ENCODE measurements around the gene PARP16. TPM values are rescaled to one million over a fixed set of nuclear protein-coding genes. Genes with fewer than 3 reads are reported as not detected.
A peak's percentile ranks its signal among the peaks of the same experiment; 100 is the strongest.
"Not testable (repeated sequence)": the region's sequence is repeated elsewhere in the genome, so short reads cannot be mapped to it uniquely, and the experiment has no call there.

Gene PARP16
- total and polyA plus RNA-seq, 5 donors from 2014 or later: 14.9 to 25.9 (median 20.8) TPM

DNA sequence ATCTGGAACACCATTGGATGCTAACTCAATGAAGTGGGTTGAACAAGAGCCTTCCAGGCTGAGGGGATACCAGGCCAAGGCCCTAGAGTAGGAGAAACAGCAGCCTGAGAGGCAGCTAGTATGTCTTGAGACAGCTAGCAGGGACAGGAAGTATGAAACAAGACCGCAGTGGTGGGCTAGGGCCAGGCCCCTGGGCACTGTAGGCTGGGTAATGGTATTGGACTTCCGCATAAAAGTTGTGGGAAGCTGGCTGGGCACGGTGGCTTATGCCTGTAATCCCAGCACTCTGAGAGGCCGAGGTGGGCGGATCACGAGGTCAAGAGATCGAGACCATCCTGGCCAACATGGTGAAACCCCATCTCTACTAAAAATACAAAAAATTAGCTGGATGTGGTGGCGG lies 50.2 kb downstream of the PARP16 start:
- not testable (repeated sequence) for H3K27ac ChIP-seq (ENCODE audit: insufficient read depth, low read length, poor library complexity, severe bottlenecking); H3K36me3 ChIP-seq (ENCODE audit: control insufficient read depth, insufficient read depth, low read length); H3K9me3 Mint-ChIP-seq; H3K27ac Mint-ChIP-seq; H3K9me3 ChIP-seq (ENCODE audit: control insufficient read depth in 2 of 2, low read length in 2 of 2); H3K4me3 ChIP-seq (ENCODE audit: low read depth, low read length); DNase-seq; H3K4me3 Mint-ChIP-seq; ATAC-seq (ENCODE audit: low read depth in 2 of 2); H3K4me1 Mint-ChIP-seq; H3K27me3 Mint-ChIP-seq; H3K27me3 ChIP-seq (ENCODE audit: control insufficient read depth, insufficient read depth, low read length); H3K4me1 ChIP-seq (ENCODE audit: control insufficient read depth, insufficient read depth, low read length, poor library complexity, severe bottlenecking)
- peaks cover 12% of the 10 kb centered on the region for H3K36me3 Mint-ChIP-seq

DNA sequence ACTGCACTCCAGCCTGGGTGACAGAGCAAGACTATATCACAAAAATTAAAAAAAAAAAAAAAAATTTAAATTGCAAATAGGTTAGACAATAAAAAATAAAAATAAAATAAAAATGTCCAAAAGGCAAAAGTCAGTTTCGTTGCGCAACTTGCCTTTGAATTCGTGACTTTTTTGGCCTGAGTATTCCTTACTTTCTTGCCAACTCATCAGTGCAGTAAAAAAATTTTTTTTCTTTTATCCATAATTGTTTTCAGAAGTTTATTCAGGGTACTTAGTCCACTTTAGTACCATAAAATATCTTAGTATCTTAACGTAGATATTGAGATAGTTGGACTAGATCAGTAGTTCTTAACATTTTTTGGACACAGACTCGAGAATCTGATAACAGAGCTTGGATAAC lies 53.0 kb downstream of the PARP16 start:
- ATAC-seq (ENCODE audit: low read depth in 2 of 2) (no peak), DNase-seq (no peak)
- no peak overlapping the region for H3K4me3 Mint-ChIP-seq
- peaks cover 0 to 2% (median 0%) of the 10 kb centered on the region in 7 donors for H3K9me3 Mint-ChIP-seq
- Histone ChIP-seq H3K4me1 (ENCODE audit: control insufficient read depth, insufficient read depth, low read length, poor library complexity, severe bottlenecking) (no peaks in the 10 kb centered on the region), H3K36me3 (ENCODE audit: control insufficient read depth, insufficient read depth, low read length) (no peaks in the 10 kb centered on the region), H3K27ac (ENCODE audit: insufficient read depth, low read length, poor library complexity, severe bottlenecking) (no peak overlapping the region), H3K27me3 (ENCODE audit: control insufficient read depth, insufficient read depth, low read length) (no peaks in the 10 kb centered on the region), H3K4me3 (ENCODE audit: low read depth, low read length) (no peak overlapping the region), H3K9me3 (ENCODE audit: control insufficient read depth in 2 of 2, low read length in 2 of 2) (no peaks in the 10 kb centered on the region)
- H3K36me3 Mint-ChIP-seq: peaks cover 12% of the 10 kb centered on the region
- no peaks in the 10 kb centered on the region for H3K4me1 Mint-ChIP-seq
- H3K27ac Mint-ChIP-seq: no peak overlapping the region
- no peaks in the 10 kb centered on the region for H3K27me3 Mint-ChIP-seq

DNA sequence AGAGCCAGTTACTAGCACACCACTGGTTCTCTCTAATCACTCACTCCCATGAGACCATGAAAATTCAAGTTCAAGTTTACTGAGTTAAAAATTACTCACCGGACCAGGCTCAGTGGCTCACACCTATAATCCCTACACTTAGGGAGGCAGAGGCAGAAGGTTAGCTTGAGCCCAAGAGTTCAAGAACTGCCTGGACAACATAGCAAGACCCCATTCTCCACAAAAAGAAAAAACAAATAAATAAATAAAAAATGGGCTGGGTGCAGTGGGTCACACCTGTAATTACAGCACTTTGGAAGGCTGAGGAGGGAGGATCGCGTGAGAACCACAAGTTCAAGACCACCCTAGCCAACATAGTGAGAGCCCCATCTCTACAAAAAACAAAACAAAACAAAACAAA lies 54.2 kb downstream of the PARP16 start:
- DNase-seq (no peak), ATAC-seq (ENCODE audit: low read depth in 2 of 2) (no peak)
- no peaks in the 10 kb centered on the region for H3K27me3 ChIP-seq (ENCODE audit: control insufficient read depth, insufficient read depth, low read length)
- Mint-ChIP-seq H3K27ac (no peak overlapping the region), H3K36me3 (peaks cover 11% of the 10 kb centered on the region), H3K9me3 (no peaks in the 10 kb centered on the region), H3K4me3 (no peak overlapping the region), H3K4me1 (no peaks in the 10 kb centered on the region), H3K27me3 (no peaks in the 10 kb centered on the region)
- no peaks in the 10 kb centered on the region for H3K4me1 ChIP-seq (ENCODE audit: control insufficient read depth, insufficient read depth, low read length, poor library complexity, severe bottlenecking)
- H3K36me3 ChIP-seq (ENCODE audit: control insufficient read depth, insufficient read depth, low read length): no peaks in the 10 kb centered on the region
- H3K9me3 ChIP-seq (ENCODE audit: control insufficient read depth in 2 of 2, low read length in 2 of 2): no peaks in the 10 kb centered on the region
- no peak overlapping the region for H3K4me3 ChIP-seq (ENCODE audit: low read depth, low read length)
- H3K27ac ChIP-seq (ENCODE audit: insufficient read depth, low read length, poor library complexity, severe bottlenecking): no peak overlapping the region

DNA sequence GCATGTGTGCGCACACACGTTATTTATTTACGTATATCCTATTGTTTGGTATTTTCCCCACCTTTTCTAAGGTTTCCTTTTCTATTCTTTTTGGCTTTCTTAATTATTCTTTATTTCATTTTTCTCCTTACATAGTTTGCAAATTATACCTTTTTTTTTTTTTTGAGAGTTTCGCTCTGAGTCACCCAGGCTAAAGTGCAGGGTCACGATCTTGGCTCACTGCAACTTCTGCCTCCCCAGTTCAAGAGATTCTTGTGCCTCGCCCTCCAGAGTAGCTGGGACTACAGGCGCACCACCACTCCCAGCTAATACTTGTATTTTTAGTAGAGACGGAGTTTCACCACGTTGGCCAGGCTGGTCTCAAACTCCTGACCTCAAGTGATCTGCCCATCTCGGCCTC lies 55.4 kb downstream of the PARP16 start:
- H3K4me1 Mint-ChIP-seq: no peaks in the 10 kb centered on the region
- H3K27ac Mint-ChIP-seq: no peak overlapping the region
- Histone ChIP-seq H3K9me3 (ENCODE audit: control insufficient read depth in 2 of 2, low read length in 2 of 2) (no peaks in the 10 kb centered on the region), H3K4me1 (ENCODE audit: control insufficient read depth, insufficient read depth, low read length, poor library complexity, severe bottlenecking) (no peaks in the 10 kb centered on the region), H3K27me3 (ENCODE audit: control insufficient read depth, insufficient read depth, low read length) (no peaks in the 10 kb centered on the region), H3K4me3 (ENCODE audit: low read depth, low read length) (no peak overlapping the region), H3K27ac (ENCODE audit: insufficient read depth, low read length, poor library complexity, severe bottlenecking) (no peak overlapping the region), H3K36me3 (ENCODE audit: control insufficient read depth, insufficient read depth, low read length) (no peaks in the 10 kb centered on the region)
- H3K4me3 Mint-ChIP-seq: no peak overlapping the region
- ATAC-seq (ENCODE audit: low read depth in 2 of 2): no peak
- H3K9me3 Mint-ChIP-seq: no peaks in the 10 kb centered on the region
- peaks cover 11% of the 10 kb centered on the region for H3K36me3 Mint-ChIP-seq
- H3K27me3 Mint-ChIP-seq: no peaks in the 10 kb centered on the region
- peak in 1 of 3 donors; percentile 21 for DNase-seq

DNA sequence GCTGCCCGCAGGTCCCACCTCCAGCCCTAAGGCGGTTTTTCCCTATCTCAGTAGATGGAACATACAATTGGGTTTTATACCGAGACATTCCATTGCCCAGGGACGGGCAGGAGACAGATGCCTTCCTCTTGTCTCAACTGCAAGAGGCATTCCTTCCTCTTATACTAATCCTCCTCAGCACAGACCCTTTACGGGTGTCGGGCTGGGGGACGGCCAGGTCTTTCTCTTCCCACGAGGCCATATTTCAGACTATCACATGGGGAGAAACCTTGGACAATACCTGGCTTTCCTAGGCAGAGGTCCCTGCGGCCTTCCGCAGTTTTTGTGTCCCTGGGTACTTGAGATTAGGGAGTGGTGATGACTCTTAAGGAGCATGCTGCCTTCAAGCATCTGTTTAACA lies 59.8 kb downstream of the PARP16 start:
- H3K27me3 ChIP-seq (ENCODE audit: control insufficient read depth, insufficient read depth, low read length); H3K4me1 ChIP-seq (ENCODE audit: control insufficient read depth, insufficient read depth, low read length, poor library complexity, severe bottlenecking); H3K27ac ChIP-seq (ENCODE audit: insufficient read depth, low read length, poor library complexity, severe bottlenecking); ATAC-seq (ENCODE audit: low read depth in 2 of 2); H3K9me3 Mint-ChIP-seq; H3K27me3 Mint-ChIP-seq; H3K36me3 ChIP-seq (ENCODE audit: control insufficient read depth, insufficient read depth, low read length); H3K27ac Mint-ChIP-seq; H3K4me1 Mint-ChIP-seq; H3K9me3 ChIP-seq (ENCODE audit: control insufficient read depth in 2 of 2, low read length in 2 of 2); H3K36me3 Mint-ChIP-seq; H3K4me3 ChIP-seq (ENCODE audit: low read depth, low read length); H3K4me3 Mint-ChIP-seq; DNase-seq: not testable (repeated sequence)

DNA sequence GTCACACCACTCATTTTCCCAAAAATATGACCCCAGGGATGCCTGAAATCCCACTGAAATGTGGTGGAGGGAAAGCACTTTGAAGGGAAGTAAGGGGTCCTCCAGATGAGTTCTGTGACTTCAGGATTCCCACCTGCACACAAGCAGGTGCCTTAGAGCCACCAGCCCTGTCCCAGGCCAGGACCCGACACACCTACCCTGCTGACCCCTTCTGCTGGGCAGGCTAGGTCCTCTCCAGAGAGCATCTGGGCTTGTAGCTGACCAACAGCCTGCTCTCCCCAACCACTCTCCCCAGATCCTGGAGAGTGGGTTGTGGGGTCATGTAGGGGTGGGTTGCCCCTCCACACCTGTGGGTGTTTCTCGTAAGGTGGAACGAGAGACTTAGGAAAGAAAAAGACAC lies 60.5 kb downstream of the PARP16 start:
- Histone ChIP-seq H3K4me3 (ENCODE audit: low read depth, low read length) (no peak overlapping the region), H3K9me3 (ENCODE audit: control insufficient read depth in 2 of 2, low read length in 2 of 2) (no peaks in the 10 kb centered on the region), H3K27ac (ENCODE audit: insufficient read depth, low read length, poor library complexity, severe bottlenecking) (no peak overlapping the region), H3K27me3 (ENCODE audit: control insufficient read depth, insufficient read depth, low read length) (no peaks in the 10 kb centered on the region), H3K4me1 (ENCODE audit: control insufficient read depth, insufficient read depth, low read length, poor library complexity, severe bottlenecking) (no peaks in the 10 kb centered on the region), H3K36me3 (ENCODE audit: control insufficient read depth, insufficient read depth, low read length) (no peaks in the 10 kb centered on the region)
- Mint-ChIP-seq H3K9me3 (no peaks in the 10 kb centered on the region), H3K4me3 (no peak overlapping the region), H3K27me3 (peaks cover 3% of the 10 kb centered on the region), H3K27ac (no peak overlapping the region), H3K36me3 (peaks cover 3% of the 10 kb centered on the region), H3K4me1 (no peaks in the 10 kb centered on the region)
- no peak for DNase-seq
- no peak for ATAC-seq (ENCODE audit: low read depth in 2 of 2)

DNA sequence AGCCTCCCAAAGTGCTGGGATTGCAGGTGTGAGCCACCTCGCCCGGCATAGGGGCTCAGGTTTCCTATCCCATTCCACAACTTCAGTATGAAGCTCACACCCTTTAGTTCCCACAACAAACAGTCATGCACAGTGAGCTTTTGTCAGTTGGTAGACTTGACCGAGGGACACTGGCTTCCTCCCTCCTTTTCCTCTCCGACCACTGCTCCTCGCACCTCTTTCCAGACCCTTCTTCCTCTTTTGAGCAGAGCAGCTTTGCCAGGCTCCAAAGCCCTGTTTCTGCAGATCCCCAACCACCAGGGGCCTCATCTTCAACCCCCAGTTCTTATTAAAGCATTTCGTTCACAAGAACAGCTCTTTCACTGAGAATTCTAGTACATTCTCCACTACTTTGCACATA lies 62.7 kb downstream of the PARP16 start:
- no peak for DNase-seq
- Mint-ChIP-seq H3K27me3 (peaks cover 5% of the 10 kb centered on the region), H3K36me3 (peaks cover 3% of the 10 kb centered on the region), H3K9me3 (no peaks in the 10 kb centered on the region), H3K4me3 (no peak overlapping the region), H3K4me1 (no peaks in the 10 kb centered on the region), H3K27ac (no peak overlapping the region)
- no peak for ATAC-seq (ENCODE audit: low read depth in 2 of 2)
- no peaks in the 10 kb centered on the region for H3K9me3 ChIP-seq (ENCODE audit: control insufficient read depth in 2 of 2, low read length in 2 of 2)
- no peaks in the 10 kb centered on the region for H3K4me1 ChIP-seq (ENCODE audit: control insufficient read depth, insufficient read depth, low read length, poor library complexity, severe bottlenecking)
- H3K27ac ChIP-seq (ENCODE audit: insufficient read depth, low read length, poor library complexity, severe bottlenecking): no peak overlapping the region
- H3K36me3 ChIP-seq (ENCODE audit: control insufficient read depth, insufficient read depth, low read length): no peaks in the 10 kb centered on the region
- H3K27me3 ChIP-seq (ENCODE audit: control insufficient read depth, insufficient read depth, low read length): no peaks in the 10 kb centered on the region
- no peak overlapping the region for H3K4me3 ChIP-seq (ENCODE audit: low read depth, low read length)

DNA sequence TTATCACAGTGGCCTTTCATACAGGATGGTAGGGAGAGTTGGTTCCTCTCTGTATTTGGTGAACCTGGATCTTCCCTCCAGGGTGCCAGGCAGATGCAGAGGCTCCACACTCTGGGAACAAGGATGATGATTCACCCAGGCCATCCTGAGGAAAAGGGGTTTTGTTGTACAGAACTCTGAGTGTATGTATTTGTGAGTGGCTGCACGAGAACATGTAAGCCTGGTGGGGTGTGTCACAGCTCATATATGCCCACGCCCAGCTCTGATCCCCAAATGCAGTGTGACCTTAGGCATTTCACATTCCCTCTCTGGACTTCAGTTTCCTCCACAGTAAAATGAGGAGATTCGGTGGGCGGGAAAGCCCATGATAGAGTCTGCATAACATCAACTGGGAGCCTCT lies 63.8 kb downstream of the PARP16 start:
- Mint-ChIP-seq H3K4me1 (peaks cover 0 to 8% (median 1%) of the 10 kb centered on the region in 4 donors), H3K36me3 (no peaks in the 10 kb centered on the region), H3K4me3 (no peak overlapping the region), H3K27me3 (peaks cover 5% of the 10 kb centered on the region), H3K27ac (peak overlapping the region in 1 of 3 donors; percentile 11), H3K9me3 (no peaks in the 10 kb centered on the region)
- H3K4me3 ChIP-seq (ENCODE audit: low read depth, low read length): no peak overlapping the region
- no peaks in the 10 kb centered on the region for H3K9me3 ChIP-seq (ENCODE audit: control insufficient read depth in 2 of 2, low read length in 2 of 2)
- DNase-seq: no peak
- H3K27me3 ChIP-seq (ENCODE audit: control insufficient read depth, insufficient read depth, low read length): no peaks in the 10 kb centered on the region
- H3K36me3 ChIP-seq (ENCODE audit: control insufficient read depth, insufficient read depth, low read length): no peaks in the 10 kb centered on the region
- no peak overlapping the region for H3K27ac ChIP-seq (ENCODE audit: insufficient read depth, low read length, poor library complexity, severe bottlenecking)
- ATAC-seq (ENCODE audit: low read depth in 2 of 2): no peak
- no peaks in the 10 kb centered on the region for H3K4me1 ChIP-seq (ENCODE audit: control insufficient read depth, insufficient read depth, low read length, poor library complexity, severe bottlenecking)

Measured in CD4-positive, CD25-positive, alpha-beta regulatory T cell (primary cell).